Superior temporal gyrus (tissue), 1 donor: ENCODE measurements around the gene VPS4A.
A peak's percentile ranks its signal among the peaks of the same experiment; 100 is the strongest.
"Not testable (repeated sequence)": the region's sequence is repeated elsewhere in the genome, so short reads cannot be mapped to it uniquely, and the experiment has no call there.

Experiments used
- DNase-seq: peaks from one replicate; pipeline ENCODE4 v3.0.0-alpha.2; 2016; ENCODE audit errors: extremely low spot score

The VPS4A gene

DNA sequence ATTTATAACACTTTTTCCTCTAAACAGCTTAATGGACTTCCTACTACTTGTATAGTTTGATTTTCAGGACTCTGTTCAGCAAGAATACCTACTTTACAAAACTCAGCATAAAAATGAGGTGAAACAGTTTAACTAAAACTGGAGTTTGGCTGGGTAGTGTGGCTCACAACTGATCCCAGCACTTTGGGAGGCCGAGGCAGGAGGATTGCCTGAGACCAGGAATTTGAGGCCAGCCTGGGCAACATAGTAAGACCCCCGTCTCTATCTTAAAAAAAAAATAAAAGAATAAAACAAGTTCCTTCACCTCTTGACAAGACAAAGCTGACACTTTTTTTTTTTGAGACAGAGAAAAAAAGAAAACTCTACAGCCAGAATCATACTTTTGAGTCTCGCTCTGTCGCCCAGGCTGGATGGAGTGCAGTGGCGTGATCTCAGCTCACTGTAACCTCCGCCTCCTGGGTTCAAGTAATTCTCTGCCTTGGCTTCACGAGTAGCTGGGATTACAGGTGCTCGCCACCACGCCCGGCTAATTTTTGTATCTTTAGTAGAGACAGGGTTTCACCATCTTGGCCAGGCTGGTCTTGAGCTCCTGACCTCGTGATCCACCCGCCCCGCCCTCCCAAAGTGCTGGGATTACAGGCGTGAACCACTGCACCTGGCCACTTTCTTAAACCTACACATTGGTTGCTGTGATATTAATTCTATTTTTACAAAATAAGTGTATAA lies 16.6 kb downstream of the VPS4A start:
- DNase-seq: peak; percentile 2

DNA sequence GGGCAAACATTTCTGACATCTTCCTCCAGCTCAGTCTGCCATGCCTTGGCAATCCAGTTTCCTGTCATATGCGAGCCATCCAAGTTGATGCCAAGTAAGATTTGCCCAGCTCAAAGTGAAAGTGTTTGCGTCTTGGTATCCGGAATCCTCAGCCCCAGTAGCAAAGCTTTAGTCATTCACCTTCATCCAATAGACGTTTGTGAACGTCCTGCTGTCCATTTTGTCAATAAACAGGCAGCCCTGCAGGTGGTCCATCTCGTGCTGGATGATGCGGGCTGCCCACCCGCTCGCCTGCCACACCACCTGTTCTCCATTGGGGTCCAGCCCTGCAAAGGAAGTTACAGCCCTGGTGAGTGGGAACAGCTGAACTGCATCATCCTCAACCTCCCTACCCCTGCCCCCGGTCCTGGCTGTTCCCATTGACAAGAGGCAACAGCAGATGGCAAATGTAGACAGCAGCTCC lies 17.7 kb downstream of the VPS4A start:
- no peak for DNase-seq

DNA sequence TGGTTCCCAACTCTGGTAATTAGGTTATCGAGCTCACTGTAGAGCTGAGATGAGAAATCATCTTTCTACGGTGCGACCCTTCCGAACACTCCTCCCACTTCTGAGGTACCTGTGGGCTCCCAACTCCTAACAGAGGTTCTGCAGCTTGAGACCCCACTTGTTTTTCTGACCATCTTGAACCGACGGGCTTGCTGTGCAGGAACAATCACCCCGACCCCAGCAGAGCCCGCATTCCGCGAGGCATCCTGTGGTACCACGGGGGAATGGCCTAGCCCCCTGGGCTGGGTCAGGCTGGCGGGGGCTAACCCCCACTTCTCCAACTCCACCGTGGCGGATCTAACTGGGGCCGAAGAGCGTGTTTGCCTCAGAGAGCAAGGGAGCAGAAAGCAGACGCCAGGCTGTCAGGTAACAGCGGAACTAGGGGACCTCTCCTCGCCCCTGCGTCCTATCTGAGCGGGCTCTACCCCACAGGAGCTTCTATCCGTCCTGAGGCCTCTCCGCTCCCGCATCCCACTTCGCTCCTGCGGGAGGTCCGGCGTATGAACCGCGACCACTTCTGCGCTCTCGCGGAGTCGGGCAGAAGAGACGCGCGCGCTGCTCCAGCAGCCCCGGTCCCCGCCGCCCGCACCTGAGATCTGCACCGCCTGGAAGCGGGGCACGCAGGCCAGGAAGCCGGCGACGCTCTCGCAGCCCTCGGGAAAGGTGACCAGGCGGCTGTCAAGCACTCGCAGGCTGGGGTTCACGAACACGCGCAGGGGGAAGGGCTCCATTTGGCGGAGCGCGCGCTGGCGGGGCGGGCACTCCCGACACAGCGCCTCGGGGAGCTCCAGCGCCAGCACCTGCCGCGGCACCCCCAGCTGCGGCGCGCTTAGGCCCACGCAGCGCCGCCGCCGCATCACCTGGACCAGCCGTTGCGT lies 18.5 kb downstream of the VPS4A start:
- no peak for DNase-seq

DNA sequence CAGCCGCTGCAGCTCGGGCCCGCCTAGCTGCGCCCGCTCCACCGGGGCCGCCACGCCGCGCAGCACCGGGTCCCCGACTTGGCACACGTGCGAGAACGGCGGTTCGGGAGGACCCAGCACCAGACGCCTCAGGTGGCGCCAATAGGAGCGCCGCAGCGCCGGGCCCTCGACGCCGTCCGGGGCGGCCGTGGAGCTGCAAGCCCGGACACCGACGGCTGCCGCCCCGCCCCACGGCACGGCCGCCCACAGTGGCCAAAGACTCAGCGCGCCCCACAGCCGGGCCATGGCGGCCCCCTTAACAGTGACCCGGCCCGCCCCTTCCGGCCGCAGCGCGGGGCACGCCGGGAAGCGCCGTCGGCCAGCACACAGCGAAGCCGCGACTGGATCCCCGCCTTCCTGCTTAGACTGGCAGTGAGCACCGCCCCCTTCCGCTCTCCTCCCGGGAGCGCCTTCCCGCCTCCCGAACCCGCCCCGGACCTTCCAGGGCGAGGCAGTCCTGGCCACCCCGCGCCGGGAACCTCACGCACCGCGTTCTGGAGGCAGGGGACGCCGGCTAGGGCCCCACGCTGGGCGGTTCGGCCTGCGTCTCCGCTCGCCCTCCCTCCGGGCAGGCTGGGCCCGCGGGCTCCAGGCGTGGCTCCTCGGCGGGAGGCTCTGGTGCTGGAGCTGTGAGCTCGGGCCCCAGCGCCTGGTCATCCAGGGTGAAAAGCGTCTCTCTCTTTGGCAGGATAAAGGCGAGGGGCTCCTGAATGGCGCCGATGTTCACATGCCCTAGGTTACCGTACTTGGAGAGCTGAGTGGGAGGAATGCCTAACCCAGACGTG lies 19.3 kb downstream of the VPS4A start, which contains the start of gene PDF:
Gene PDF, minus strand, starts transcription at position 303 of the 824 bp plus-strand sequence. Its CDS starts 18 bp downstream, at position 285.
- DNase-seq: peak; percentile 93

DNA sequence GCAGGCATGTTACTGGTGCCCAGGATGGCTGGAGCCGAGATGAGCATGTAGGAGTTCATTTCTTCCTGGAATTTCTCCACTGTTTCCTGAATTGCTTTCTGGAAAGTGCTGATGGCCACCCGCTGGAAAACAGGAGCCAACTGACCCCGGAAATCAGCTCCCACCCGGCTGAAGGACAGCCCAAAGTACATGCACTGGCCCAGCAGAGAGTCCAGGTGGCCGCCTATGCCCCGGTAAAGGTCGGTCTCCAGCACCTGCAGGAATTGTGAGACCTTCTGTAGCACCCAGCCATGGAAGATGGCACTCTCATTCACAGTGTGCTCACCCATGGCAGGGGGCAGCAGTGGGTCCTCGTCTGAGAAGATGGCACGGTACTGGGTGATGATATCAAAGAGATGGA lies 23.5 kb downstream of the VPS4A start:
- DNase-seq: no peak

DNA sequence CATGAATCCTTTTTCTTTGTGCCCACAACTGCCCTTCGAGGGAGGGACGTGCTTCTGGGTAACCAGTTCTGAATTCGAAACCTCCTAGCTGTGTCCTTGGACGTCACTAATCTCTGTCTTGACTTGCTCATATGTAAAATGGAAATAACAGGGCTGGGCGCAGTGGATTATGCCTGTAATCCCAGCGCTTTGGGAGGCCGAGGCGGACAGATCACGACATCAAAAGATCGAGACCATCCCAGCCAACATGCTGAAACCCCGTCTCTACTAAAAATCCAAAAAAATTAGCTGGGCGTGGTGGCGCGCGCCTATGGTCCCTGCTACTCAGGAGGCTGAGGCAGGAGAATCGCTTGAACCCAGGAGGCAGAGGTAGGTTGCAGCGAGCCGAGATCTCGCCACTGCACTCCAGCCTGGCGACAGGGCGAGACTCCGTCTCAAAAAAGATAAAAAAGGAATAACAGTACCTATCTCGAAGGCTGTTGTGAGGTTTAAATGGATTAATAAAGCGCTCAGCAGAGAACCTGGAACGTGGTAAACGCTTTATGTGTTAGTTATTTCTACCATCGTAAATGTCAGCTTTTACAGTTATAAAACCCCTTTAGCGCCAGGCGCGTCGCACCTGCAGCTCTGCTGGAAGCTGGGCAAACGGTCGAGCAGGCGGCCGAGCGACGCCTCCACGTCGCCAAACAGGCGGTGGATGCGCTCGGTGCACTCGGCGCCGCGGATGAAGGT lies 27.6 kb downstream of the VPS4A start:
- peak; percentile 40 for DNase-seq

DNA sequence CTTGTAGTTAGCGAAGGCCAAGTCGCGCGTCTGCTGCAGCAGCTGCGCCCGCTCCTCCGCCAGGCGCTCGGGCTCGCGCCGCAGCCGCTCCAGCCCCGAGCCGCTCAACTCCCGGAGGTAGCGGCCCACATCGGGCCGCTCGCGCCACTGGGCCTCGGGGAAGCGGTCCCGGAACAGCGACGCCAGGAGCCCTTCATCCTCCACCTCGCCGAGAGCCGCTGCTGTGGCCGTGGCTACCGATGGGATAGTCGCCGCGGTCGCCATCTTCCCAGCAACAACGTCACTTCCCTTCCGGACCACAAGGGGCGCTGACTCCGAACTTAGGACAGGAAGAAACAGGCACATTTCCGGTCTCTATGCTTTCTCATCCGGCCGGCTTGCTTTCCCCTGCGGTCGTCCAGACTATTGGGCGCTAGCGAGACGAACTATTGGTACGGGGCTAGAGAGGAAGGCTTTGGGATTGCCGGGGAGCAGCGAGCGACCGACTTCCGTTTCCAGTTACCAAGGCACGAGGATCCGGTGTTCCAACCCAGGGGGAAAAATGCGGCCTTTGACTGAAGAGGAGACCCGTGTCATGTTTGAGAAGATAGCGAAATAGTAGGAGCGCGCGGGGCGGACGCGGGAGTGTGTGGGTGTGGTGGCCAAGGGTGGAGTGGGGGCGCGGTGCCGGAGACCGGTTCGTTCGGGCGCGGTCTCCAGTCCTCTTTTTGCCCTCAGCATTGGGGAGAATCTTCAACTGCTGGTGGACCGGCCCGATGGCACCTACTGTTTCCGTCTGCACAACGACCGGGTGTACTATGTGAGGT lies 28.3 kb downstream of the VPS4A start, which contains the start of the genes COG8 and NIP7:
Gene COG8, minus strand, starts transcription at position 276 of the 806 bp plus-strand sequence. Its CDS starts 12 bp downstream, at position 264.
Gene NIP7, plus strand, starts transcription at position 484 of the 806 bp plus-strand sequence. Its CDS starts 58 bp downstream, at position 542.
- peak; percentile 99 for DNase-seq

DNA sequence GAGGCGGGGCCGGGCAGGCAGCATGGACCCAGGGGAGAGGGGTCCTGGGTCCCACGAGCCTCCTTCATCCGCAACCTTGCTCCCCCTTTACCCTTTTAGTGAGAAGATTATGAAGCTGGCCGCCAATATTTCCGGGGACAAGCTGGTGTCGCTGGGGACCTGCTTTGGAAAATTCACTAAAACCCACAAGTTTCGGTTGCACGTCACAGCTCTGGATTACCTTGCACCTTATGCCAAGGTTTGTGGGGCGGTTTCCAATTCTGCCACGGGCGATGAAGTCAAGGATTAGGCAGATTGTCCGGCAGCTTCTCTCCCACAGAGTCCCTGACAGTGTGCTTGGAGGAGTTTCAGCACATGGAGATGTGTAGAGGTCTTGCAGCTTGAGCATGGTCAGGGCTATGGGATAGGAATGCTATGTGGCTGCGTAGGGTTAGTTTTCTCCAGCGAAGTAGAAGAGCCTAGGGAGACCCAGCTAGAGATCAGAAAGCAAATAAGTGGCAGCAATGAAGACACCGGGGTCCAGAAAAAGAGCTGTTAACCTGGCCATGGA lies 29.0 kb downstream of the VPS4A start:
- DNase-seq: no peak

DNA sequence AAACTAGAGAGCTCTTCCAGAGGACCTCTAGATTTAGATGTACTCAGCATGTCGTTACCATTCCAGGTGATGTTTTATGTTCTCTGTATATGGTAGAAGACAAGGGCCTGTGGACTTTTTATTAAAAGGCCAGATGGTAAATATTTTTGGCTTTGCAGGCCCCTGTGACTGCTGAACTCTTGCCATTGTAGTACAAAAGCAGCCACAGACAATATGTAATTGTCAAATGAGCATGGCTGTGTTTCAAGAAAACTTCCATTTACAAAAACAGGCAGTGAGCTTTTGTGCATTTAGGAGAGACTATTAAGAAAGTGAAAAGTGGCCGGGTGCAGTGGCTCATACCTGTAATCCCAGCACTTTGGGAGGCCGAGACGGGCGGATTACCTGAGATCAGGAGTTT lies 33.0 kb downstream of the VPS4A start:
- no peak for DNase-seq

DNA sequence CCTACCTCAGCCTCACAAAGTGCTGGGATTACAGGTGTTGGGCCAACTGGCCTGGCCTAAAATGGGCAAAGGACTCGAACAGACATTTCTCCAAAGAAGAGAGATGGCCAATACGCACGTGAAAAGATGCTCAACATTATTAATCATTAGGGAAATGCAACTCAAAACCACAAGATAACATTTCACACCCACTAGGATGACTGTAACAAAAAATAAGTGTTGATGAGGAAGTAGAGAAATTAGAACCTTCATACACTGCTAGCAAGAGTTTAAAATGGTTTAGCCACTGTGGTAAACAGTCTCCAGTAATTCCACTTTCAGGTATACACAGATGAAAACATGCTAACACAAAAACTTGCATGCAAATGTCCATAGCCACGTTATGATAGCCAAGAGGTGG lies 34.8 kb downstream of the VPS4A start:
- no peak for DNase-seq

DNA sequence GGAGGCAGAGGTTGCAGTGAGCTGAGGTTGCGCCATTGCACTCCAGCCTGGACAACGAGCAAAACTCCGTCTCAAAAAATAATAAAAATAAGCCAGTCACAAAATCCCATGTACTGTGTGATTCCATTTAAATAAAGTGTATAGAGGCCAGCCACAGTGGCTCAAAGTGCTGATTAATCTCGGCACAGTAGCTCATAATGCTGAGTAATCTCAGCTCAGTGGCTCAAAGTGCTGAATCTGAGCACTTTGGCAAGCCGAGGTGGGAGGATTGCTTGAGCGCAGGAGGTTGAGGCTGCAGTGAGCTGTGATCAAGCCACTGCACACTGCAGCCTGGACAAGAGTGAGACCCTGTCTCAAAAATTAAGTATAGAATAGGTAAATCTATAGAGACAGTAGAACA lies 35.5 kb downstream of the VPS4A start:
- no peak for DNase-seq

DNA sequence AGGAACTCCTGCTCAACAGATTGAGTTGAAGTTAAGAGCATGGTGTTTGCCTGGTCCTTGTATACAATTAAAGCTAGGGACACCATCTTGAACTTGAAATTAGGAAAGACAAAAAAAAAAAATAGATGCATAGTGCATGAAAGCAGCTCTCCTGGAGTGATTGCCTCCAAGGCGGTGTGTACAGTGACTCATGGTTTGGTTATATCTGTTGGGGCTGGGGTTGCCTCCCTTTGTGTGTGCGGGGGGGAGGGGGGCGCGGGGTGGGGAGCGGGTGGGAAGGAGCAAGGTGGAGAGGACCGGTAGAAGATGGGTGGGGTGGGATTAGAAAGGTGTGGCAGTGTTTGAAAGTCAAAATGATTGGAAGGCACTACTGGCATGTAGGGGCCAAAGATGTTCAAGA lies 37.1 kb downstream of the VPS4A start:
- DNase-seq: no peak

DNA sequence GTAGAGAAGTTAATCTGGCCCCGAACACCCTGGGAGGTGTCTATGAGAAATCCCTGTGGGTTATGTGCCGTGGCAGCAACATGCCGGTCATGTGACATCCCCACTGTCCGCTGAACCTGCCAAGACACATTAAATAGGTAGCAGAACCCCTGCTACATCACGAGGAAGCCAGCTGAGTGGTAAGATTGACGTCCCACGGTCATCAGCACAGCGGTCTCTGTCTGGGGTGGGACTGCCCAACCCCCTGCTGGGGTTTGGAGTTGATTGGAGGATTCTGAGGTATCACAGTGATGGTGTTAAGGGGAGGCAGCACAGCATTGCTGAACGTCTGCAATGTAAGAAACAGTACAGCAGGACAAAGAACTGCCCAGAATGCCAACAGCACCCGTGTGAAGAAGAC lies 38.4 kb downstream of the VPS4A start:
- DNase-seq: no peak

DNA sequence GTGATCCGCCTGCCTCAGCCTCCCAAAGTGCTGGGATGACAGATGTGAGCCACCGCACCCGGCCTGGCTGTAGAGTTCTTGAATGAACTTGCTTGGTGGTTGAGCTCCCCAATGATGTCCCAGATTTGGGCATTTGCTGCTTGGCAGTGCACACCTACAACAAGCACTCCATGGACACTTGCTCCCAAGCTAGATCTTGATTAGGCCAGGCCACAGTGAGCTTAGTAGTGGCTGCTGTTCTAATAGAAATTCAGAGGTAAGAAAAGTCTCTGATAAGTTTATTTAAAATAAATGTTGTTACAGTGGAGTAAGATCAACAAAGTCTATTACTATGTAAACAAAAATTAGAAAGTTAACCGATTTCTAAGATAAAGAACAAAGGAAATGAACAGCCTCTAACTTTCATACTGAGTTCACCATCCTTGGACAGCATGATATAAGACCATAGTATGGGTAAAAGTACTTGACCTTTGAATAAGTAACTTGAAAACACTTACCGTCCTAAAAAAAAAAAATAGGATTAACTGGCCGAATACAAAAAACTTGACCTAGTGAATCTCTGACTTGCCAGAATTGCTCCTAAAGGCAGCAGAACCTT lies 39.5 kb downstream of the VPS4A start:
- DNase-seq: no peak

DNA sequence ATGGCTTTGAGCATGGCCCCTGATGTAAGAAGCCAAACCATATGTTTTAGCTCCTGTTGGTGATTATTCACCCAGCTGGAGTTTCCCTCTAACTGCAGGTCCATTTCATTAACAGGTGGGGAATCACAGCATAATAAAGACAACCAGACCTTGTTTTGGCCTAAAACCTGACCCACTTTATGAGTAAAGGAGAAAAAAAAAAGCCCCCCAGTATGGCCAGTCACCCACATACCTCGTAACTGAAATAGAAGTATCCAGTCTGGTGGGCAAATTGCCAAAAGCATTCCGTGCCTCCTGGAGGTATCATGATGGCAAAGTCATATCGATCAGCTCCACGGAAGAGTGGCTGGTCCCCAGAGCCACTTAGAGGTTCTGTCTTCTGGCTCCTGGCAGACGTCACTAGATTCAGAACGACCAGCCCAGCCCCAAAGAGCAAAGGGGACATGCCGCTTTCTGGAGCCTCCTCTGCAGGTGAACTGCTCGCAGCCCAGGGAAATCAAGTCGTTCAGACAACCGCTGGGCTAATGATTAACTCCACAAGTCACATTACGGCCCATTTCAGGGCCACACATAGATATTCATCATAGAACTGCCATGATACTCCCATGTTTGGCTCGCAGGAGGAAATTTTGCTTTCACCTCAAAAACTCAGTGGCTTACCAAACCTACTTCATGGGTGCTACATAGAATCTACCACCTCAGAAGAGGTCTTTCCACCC lies 40.3 kb downstream of the VPS4A start, which contains the start of gene TMED6:
Gene TMED6, minus strand, starts transcription at position 478 of the 719 bp plus-strand sequence. Its CDS starts 33 bp downstream, at position 445.
- no peak for DNase-seq

DNA sequence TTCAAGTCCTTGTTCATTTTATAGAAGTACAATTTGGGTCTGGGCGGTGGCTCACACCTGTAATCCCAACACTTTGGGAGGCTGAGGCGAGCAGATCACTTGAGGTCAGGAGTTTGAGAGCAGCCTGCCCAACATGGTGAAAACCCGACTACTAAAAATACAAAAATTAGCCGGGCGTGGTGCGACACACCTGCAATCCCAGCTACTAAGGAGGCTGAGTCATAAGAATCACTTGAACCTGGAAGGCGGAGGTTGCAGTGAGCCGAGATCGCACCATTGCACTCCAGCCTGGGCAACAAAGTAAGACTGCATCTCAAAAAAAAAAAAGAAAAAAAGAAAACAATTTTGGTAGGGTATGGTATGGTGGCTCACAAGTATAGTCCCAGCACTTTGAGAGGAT lies 48.9 kb downstream of the VPS4A start:
- not testable (repeated sequence) for DNase-seq

DNA sequence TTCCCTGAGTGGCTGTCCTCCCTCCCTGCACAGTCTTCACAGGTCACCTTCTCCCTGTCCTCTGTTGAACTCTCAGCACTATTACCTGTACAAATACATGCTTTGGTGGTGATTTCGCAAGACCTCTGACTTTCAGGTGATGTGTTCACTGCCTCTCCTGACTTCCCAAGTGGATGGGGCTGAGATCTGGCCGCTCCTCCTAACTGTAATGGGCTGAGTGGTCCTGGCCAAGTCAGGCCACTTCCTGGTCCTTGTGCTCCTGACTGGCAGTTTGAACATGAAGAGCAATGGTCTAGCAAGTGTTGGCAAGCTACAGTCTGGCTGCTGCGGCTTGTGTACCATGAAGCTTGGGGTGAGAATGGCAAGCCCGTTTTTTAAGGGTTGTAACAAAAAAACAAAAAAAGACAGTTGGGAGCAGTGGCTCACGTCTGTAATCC lies 52.1 kb downstream of the VPS4A start:
- no peak for DNase-seq

DNA sequence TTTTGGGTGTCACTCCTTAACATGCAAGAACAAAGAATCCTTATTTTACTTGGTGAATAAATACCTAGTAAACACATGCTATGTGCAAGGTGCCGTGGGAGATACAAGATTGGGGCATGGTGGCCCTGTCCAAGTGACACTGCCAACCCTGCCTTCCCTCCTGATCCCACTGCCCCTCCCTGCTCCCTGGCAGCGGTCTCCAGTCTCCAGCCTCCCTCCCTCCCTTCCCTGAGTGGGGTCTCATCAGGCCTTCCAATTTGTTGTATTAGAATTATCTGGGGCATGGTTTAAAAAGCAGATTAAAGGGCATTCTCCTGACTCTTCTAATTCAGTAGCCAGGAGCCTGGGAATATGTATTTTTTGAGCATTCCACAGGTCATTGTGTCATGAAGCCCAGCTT lies 52.9 kb downstream of the VPS4A start:
- no peak for DNase-seq
